ENCODE results near the gene NRCAM. TPM values are rescaled to one million over a fixed set of nuclear protein-coding genes. Genes with fewer than 3 reads are reported as not detected.

NRCAM gene
- total RNA-seq, 2 experiments from 2014 or later = 3.4 to 7.0 TPM

- H3K4me1 ChIP-seq (ENCODE audit: insufficient read depth, low read length) = no peaks in the 10 kb centered on the region
- Mint-ChIP-seq H3K27me3 (no peaks in the 10 kb centered on the region), H3K4me3 (no peak overlapping the region), H3K27ac (no peak overlapping the region), H3K9me3 (peaks cover 5% of the 10 kb centered on the region), H3K36me3 (ENCODE audit: low read depth) (no peaks in the 10 kb centered on the region), H3K4me1 (ENCODE audit: low read depth) (no peaks in the 10 kb centered on the region)
- no peak for TF ChIP-seq CTCF (IDR thresholded peaks at IDR 0.05)
- intact Hi-C loops (cut with DNase I, micrococcal nuclease) = no loop called here
- no peaks in the 10 kb centered on the region for H3K9me3 ChIP-seq (ENCODE audit: control insufficient read depth in 1 of 2, insufficient read depth in 1 of 2, low read length in 2 of 2)
- H3K36me3 ChIP-seq (ENCODE audit: insufficient read depth, low read length) = no peaks in the 10 kb centered on the region
- ChIA-PET CTCF (no interaction called here), POLR2A (no interaction called here)
- no peaks in the 10 kb centered on the region for H3K27me3 ChIP-seq (ENCODE audit: control insufficient read depth in 1 of 2, insufficient read depth in 2 of 2, low read length in 2 of 2)
- DNase-seq = no peak
- ATAC-seq (ENCODE audit: poor library complexity) = no peak
- no peak overlapping the region for H3K27ac ChIP-seq (ENCODE audit: low read depth in 1 of 2, low read length in 2 of 2)
- no peak overlapping the region for H3K4me3 ChIP-seq (ENCODE audit: low read length)
Observed at GRCh38 chr7:108253275-108254044, 202.8 kb downstream of the NRCAM start.

GRCh38 chr7:108252177-108252576 is 204.1 kb downstream of the NRCAM start:
- DNase-seq = no peak
- CTCF ChIA-PET = no interaction called here

GRCh38 chr7:108251700-108252099 is 204.5 kb downstream of the NRCAM start:
- H3K4me1 ChIP-seq (ENCODE audit: insufficient read depth, low read length) = no peaks in the 10 kb centered on the region
- intact Hi-C loops (cut with DNase I, micrococcal nuclease) = no loop called here
- ChIA-PET POLR2A (no interaction called here), CTCF (no interaction called here)
- no peaks in the 10 kb centered on the region for H3K4me1 Mint-ChIP-seq (ENCODE audit: low read depth)
- H3K36me3 ChIP-seq (ENCODE audit: insufficient read depth, low read length) = no peaks in the 10 kb centered on the region
- DNase-seq = no peak
- no peak overlapping the region for H3K27ac ChIP-seq (ENCODE audit: low read depth in 1 of 2, low read length in 2 of 2)
- no peak overlapping the region for H3K27ac Mint-ChIP-seq
- peaks cover 5% of the 10 kb centered on the region for H3K9me3 Mint-ChIP-seq
- no peaks in the 10 kb centered on the region for H3K36me3 Mint-ChIP-seq (ENCODE audit: low read depth)
- H3K27me3 Mint-ChIP-seq = no peaks in the 10 kb centered on the region
- H3K27me3 ChIP-seq (ENCODE audit: control insufficient read depth in 1 of 2, insufficient read depth in 2 of 2, low read length in 2 of 2) = no peaks in the 10 kb centered on the region
- no peaks in the 10 kb centered on the region for H3K9me3 ChIP-seq (ENCODE audit: control insufficient read depth in 1 of 2, insufficient read depth in 1 of 2, low read length in 2 of 2)
- no peak for ATAC-seq (ENCODE audit: poor library complexity)
- TF ChIP-seq CTCF (IDR thresholded peaks at IDR 0.05) = no peak
- H3K4me3 ChIP-seq (ENCODE audit: low read length) = no peak overlapping the region
- no peak overlapping the region for H3K4me3 Mint-ChIP-seq

More at GRCh38 chr7:108252177-108252576, 204.1 kb downstream of the NRCAM start:
- H3K36me3 Mint-ChIP-seq (ENCODE audit: low read depth) = no peaks in the 10 kb centered on the region
- Histone ChIP-seq H3K4me1 (ENCODE audit: insufficient read depth, low read length) (no peaks in the 10 kb centered on the region), H3K4me3 (ENCODE audit: low read length) (no peak overlapping the region), H3K27me3 (ENCODE audit: control insufficient read depth in 1 of 2, insufficient read depth in 2 of 2, low read length in 2 of 2) (no peaks in the 10 kb centered on the region), H3K9me3 (ENCODE audit: control insufficient read depth in 1 of 2, insufficient read depth in 1 of 2, low read length in 2 of 2) (no peaks in the 10 kb centered on the region), H3K27ac (ENCODE audit: low read depth in 1 of 2, low read length in 2 of 2) (no peak overlapping the region), H3K36me3 (ENCODE audit: insufficient read depth, low read length) (no peaks in the 10 kb centered on the region)
- no peaks in the 10 kb centered on the region for H3K4me1 Mint-ChIP-seq (ENCODE audit: low read depth)
- ATAC-seq (ENCODE audit: poor library complexity) = no peak
- no peak overlapping the region for H3K4me3 Mint-ChIP-seq
- H3K27ac Mint-ChIP-seq = no peak overlapping the region
- no peak for TF ChIP-seq CTCF (IDR thresholded peaks at IDR 0.05)
- no peaks in the 10 kb centered on the region for H3K27me3 Mint-ChIP-seq
- POLR2A ChIA-PET = no interaction called here
- intact Hi-C loops (cut with DNase I, micrococcal nuclease) = no loop called here
- peaks cover 5% of the 10 kb centered on the region for H3K9me3 Mint-ChIP-seq
